GM18873 (cell line): Measurements from ENCODE around the gene HPCA.

Experiments used
- ATAC-seq: cut with Tn5 transposase; IDR thresholded peaks from one replicate; pipeline ENCODE4 v1.9.1; 2021; ENCODE audit warnings: mild to moderate bottlenecking, moderate library complexity, moderate number of reproducible peaks; ENCODE audit not compliant: unreplicated experiment, low FRiP score

Gene HPCA

GRCh38 chr1:32928285-32928684 lies 42.0 kb downstream of the HPCA start:
- no peak for ATAC-seq

DNA sequence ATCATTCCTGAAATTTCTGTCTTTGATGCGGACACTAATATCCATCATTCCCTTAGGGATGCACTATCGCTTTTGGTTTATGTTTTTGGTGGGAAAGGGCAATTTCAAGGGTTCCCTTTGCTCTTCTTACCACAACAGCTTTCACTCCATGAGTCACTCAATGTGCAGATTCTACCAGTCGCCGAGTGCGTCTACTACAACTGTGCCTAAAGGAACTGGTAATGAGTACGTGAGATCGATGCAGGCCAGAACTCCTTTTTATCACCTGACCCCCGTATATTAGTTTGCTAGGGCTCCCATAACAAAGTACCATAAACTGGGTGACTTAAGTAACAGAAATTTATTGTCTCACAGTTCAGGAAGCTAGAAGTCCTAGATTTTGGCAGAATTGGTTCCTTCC lies 42.4 kb downstream of the HPCA start:
- ATAC-seq: no peak

- ATAC-seq: no peak
These were observed 43.1 kb downstream of the HPCA start for GRCh38 chr1:32929366-32929765.

GRCh38 chr1:32931760-32932159 lies 45.5 kb downstream of the HPCA start:
- ATAC-seq: no peak

DNA sequence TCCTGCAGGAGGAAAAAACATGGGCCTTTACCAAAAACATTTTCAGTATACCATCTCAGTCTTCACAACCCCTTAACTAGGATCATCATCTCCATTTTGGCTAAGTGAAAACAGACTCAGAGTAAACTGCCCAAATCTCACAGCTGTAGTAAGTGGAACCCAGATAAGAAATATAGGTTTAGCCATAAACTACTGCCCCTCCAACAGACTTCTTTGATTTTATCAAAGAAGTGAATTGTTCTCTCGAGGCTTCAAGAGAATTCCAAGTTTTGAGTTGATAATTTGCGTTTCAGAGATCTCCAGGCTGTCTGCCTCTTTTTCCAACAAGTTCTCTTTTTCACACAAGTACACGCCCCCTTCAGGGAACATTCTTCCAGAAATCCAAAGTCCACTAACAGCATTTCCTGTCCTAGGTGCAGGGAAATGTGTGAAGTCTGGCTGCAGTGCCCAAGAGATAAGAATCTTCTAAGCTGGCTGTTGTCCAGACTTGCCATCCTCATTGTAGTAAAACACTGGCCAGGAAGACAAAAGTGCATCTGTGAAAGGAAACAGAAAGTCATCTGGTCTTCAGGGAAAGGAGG lies 47.5 kb downstream of the HPCA start:
- ATAC-seq: no peak

DNA sequence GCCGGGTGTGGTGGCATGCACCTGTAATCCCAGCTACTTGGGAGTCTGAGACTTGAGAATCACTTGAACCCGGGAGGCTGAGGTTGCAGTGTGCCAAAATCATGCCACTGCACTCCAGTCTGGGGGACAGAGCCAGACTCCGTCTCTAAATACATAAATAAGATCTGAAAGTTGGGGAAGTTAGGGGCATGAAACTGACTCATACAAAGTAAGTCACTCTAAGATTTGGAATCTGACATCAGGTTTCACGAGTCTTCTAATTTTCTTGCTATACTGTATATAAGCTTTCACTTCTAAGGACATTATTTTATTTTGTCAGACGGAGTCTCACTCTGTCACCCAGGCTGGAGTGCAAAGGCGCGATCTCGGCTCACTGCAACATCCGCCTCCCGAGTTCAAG lies 48.2 kb downstream of the HPCA start:
- no peak for ATAC-seq

- ATAC-seq: no peak
These were observed 50.8 kb downstream of the HPCA start for GRCh38 chr1:32937061-32937460.

DNA sequence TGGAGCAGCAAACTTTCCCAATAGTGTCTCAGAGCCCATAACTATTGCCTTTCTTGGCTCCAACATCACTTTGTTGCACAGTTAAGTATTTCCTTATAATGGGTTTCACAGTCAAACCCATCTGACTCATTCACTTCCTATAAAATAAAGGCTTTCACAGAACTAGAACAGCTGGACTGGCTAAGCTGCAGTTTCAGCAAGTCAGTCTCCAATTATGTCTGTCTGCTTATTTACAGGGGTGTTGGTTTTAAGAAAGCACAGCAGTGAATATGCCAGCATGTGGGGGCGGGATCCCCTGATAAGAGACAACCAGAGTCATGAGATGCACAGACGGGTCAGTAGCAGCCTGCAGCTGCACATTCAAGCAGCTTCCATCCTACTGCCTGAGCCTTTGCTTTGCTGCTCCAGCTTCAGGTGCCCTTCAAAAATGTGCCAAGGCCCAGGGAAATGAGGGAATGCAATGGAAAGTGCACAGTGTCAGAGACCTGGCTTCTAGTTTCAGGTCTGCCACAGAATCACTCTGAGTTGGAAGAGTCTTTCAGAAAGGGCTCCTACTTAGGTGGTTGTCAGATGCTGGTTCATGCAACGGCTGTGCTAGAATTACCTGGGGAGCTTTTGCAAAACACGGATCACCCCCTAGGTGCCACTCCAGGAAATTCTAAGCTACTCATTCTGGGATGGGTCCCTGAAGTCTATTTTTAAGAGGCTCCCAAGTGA lies 53.5 kb downstream of the HPCA start:
- ATAC-seq: no peak

DNA sequence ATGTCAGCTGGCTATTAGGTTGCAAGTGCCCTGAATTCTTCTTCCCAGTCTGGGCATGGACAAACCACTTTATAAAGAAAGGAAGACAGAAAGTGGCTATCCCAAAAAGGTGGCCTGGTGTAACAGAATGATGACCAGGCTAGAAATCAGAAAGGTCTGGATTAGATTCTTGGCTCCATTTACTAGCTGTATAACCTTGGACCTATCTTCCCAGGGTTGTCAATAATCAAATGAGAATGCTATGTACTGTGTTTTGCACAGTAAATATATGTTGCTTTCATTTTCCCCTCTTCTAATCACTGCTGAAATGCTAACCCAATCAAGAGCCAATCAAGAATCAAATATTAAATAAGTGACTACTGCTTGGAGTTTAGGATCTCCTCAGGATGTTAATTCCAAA lies 57.9 kb downstream of the HPCA start:
- no peak for ATAC-seq
